GM12801 (cell line): ENCODE data around the gene OR10H4.

Experiments
- TF ChIP-seq, protein P1 (sequence below): IDR thresholded peaks from one replicate; pipeline ENCODE4 v1.5.1; 2011; ENCODE audit warnings: control low read depth; ENCODE audit not compliant: insufficient read length; ENCODE audit errors: extremely low read depth

Gene OR10H4

GRCh38 chr19:15964231-15964630, 15.4 kb downstream of the OR10H4 start:
- TF ChIP-seq, protein P1, sequence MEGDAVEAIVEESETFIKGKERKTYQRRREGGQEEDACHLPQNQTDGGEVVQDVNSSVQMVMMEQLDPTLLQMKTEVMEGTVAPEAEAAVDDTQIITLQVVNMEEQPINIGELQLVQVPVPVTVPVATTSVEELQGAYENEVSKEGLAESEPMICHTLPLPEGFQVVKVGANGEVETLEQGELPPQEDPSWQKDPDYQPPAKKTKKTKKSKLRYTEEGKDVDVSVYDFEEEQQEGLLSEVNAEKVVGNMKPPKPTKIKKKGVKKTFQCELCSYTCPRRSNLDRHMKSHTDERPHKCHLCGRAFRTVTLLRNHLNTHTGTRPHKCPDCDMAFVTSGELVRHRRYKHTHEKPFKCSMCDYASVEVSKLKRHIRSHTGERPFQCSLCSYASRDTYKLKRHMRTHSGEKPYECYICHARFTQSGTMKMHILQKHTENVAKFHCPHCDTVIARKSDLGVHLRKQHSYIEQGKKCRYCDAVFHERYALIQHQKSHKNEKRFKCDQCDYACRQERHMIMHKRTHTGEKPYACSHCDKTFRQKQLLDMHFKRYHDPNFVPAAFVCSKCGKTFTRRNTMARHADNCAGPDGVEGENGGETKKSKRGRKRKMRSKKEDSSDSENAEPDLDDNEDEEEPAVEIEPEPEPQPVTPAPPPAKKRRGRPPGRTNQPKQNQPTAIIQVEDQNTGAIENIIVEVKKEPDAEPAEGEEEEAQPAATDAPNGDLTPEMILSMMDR, result no peak

DNA sequence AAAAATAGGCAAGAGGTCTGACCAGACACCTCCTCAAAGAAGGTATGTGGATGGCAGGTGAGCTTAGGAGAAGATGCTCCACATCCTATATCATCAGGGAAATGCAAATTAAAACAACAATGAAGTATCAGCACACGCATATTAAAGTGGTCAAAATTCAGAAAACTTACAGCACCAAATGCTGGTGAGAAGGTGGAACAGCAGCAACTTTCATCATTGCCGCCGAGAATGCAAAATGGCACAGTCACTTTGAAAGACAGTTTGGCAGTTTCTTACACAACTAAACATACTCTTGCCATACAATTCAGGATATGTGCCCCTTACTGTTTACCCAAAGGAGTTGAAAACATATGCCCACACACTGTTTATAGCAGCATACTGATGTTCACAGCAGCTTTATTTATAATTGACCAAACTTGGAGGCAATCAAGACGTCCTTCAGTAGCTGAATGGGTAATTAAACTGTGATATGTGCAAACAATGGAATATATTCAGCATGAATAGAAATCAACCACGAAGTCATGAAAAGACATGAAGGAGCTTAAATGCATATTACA, 22.5 kb downstream of the OR10H4 start:
- TF ChIP-seq, protein P1, result no peak

DNA sequence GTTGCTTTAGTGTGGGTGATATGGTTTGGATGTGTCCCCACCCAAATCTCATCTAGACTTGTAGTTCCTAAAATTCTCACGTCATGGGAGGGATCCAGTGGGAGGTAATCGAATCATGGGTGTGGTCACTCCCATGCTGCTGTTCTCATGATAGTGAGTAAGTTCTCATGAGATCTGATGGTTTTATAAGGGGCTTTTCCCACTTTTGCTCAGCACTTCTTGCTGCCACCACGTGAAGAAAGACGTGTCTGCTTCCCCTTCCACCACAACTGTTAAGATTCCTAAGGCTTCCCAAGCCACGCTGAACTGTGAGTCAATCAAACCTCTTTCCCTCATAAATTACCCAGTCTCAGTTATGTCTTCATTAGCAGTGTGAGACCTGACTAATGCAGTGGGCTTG, 26.0 kb downstream of the OR10H4 start:
- TF ChIP-seq, protein P1, result no peak

GRCh38 chr19:15976836-15977689, 28.3 kb downstream of the OR10H4 start:
- TF ChIP-seq, protein P1, result no peak

DNA sequence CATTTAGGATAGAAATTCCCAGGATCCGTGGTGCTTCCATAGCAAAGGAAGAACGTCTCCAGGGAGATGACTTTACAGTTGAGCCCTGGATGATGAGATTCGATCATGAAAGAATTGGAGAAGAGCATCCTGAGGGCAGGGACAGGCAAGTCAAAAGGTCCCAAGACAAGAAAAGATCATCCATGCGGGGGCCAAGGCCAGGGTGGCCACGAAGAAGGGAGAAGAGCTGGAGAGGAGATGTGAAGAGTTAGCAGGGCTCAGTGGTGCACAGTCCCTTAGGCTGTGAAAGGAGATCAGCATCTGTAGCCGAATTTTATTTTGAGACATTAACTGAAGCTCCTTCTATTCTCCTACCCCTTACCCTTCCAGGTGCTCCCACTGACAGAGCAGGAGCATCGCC, 28.9 kb downstream of the OR10H4 start:
- TF ChIP-seq, protein P1, result no peak

DNA sequence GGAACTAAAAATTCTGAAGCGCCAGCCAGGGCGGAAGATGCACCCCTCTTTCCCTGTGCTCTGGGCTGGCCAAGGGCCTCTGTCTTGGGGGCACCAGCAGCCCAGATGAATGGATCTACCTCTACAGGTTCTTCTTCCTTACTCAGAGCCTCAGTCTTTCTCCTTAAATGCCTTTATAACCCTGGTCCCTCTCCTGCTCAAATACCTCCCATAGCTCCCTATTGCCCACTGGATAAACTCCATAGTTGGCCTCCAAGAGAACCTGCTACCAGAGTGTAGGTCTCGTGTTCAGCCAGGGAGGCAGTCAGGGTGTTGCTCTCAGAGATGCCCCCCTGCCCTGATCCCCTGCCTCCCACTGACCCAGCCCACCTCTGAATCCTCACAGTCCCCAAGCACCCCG, 30.5 kb downstream of the OR10H4 start:
- TF ChIP-seq, protein P1, result no peak

GRCh38 chr19:15986701-15987100, 37.9 kb downstream of the OR10H4 start:
- TF ChIP-seq, protein P1, result no peak
